MG63 (cell line): Measurements from ENCODE around the gene SLC17A4. TPM values are rescaled to one million over a fixed set of nuclear protein-coding genes. Genes with fewer than 3 reads are reported as not detected.
A peak's percentile ranks its signal among the peaks of the same experiment; 100 is the strongest.

ENCODE experiments used
- DNase-seq: peaks from one replicate; pipeline ENCODE4 v3.0.0-alpha.2; 2020
- H3K27me3 ChIP-seq: fragments of 250-450 bp; sonication (Bioruptor Pico); 2 replicates; pipeline ENCODE4 v1.5.1; 2020; ENCODE audit warnings: mild to moderate bottlenecking, moderate library complexity
- H3K36me3 ChIP-seq: fragments of 250-450 bp; sonication (Bioruptor Pico); 2 replicates; pipeline ENCODE4 v1.5.1; 2020; ENCODE audit warnings: mild to moderate bottlenecking, moderate library complexity
- H3K4me3 ChIP-seq: fragments of 250-450 bp; sonication (Bioruptor Pico); 2 replicates; pipeline ENCODE4 v1.5.1; 2020; ENCODE audit warnings: mild to moderate bottlenecking, moderate library complexity
- H3K9me3 ChIP-seq: fragments of 250-450 bp; sonication (Bioruptor Pico); 2 replicates; pipeline ENCODE4 v1.5.1; 2020; ENCODE audit warnings: mild to moderate bottlenecking, moderate library complexity
- total RNA-seq: library from RNA; depleted of rRNA; stranded (reverse); fragments of >200 nt; shearing (Covaris generic); gene quantifications from 2 replicates; pipeline ENCODE4 v1.2.3, GENCODE V29; 2014; ENCODE audit warnings: low replicate concordance; rRNA removed

The SLC17A4 gene
- total RNA-seq, 1 experiment from 2014 or later = not detected

- Histone ChIP-seq H3K36me3 (no peaks in the 10 kb centered on the region), H3K4me3 (no peak overlapping the region), H3K27me3 (no peaks in the 10 kb centered on the region), H3K9me3 (no peaks in the 10 kb centered on the region)
- DNase-seq = no peak
These were observed 26.6 kb downstream of the SLC17A4 start for GRCh38 chr6:25781134-25781533.

- H3K36me3 ChIP-seq = no peaks in the 10 kb centered on the region
- H3K4me3 ChIP-seq = no peak overlapping the region
- no peaks in the 10 kb centered on the region for H3K9me3 ChIP-seq
- no peak for DNase-seq
- H3K27me3 ChIP-seq = no peaks in the 10 kb centered on the region
These were observed 32.9 kb downstream of the SLC17A4 start for GRCh38 chr6:25787428-25787827.

GRCh38 chr6:25788305-25788922 is 33.9 kb downstream of the SLC17A4 start:
- H3K9me3 ChIP-seq = no peaks in the 10 kb centered on the region

GRCh38 chr6:25789475-25789874 is 34.9 kb downstream of the SLC17A4 start:
- Histone ChIP-seq H3K36me3 (no peaks in the 10 kb centered on the region), H3K9me3 (no peaks in the 10 kb centered on the region), H3K27me3 (no peaks in the 10 kb centered on the region), H3K4me3 (no peak overlapping the region)
- no peak for DNase-seq

More at GRCh38 chr6:25788305-25788922, 33.9 kb downstream of the SLC17A4 start:
- Histone ChIP-seq H3K4me3 (no peak overlapping the region), H3K36me3 (no peaks in the 10 kb centered on the region), H3K27me3 (no peaks in the 10 kb centered on the region)
- peak; percentile 26 for DNase-seq

GRCh38 chr6:25792016-25792415 is 37.5 kb downstream of the SLC17A4 start:
- H3K9me3 ChIP-seq = no peaks in the 10 kb centered on the region
- H3K27me3 ChIP-seq = no peaks in the 10 kb centered on the region
- H3K4me3 ChIP-seq = no peak overlapping the region
- no peaks in the 10 kb centered on the region for H3K36me3 ChIP-seq
- no peak for DNase-seq

GRCh38 chr6:25793970-25794369 is 39.4 kb downstream of the SLC17A4 start:
- no peak for DNase-seq
- H3K27me3 ChIP-seq = no peaks in the 10 kb centered on the region
- H3K4me3 ChIP-seq = no peak overlapping the region
- H3K9me3 ChIP-seq = no peaks in the 10 kb centered on the region
- H3K36me3 ChIP-seq = no peaks in the 10 kb centered on the region

GRCh38 chr6:25794784-25795183 is 40.2 kb downstream of the SLC17A4 start:
- Histone ChIP-seq H3K27me3 (no peaks in the 10 kb centered on the region), H3K9me3 (no peaks in the 10 kb centered on the region), H3K36me3 (no peaks in the 10 kb centered on the region), H3K4me3 (no peak overlapping the region)
- no peak for DNase-seq

- Histone ChIP-seq H3K4me3 (no peak overlapping the region), H3K36me3 (no peaks in the 10 kb centered on the region), H3K9me3 (no peaks in the 10 kb centered on the region), H3K27me3 (no peaks in the 10 kb centered on the region)
- no peak for DNase-seq
These were observed 46.9 kb downstream of the SLC17A4 start for GRCh38 chr6:25801436-25801835.

GRCh38 chr6:25804804-25805203 is 50.3 kb downstream of the SLC17A4 start:
- Histone ChIP-seq H3K9me3 (no peaks in the 10 kb centered on the region), H3K4me3 (no peak overlapping the region), H3K36me3 (no peaks in the 10 kb centered on the region), H3K27me3 (no peaks in the 10 kb centered on the region)
- no peak for DNase-seq

GRCh38 chr6:25815194-25815593 is 60.7 kb downstream of the SLC17A4 start:
- Histone ChIP-seq H3K4me3 (no peak overlapping the region), H3K9me3 (no peaks in the 10 kb centered on the region), H3K27me3 (no peaks in the 10 kb centered on the region), H3K36me3 (no peaks in the 10 kb centered on the region)
- no peak for DNase-seq

GRCh38 chr6:25816252-25816651 is 61.7 kb downstream of the SLC17A4 start:
- no peaks in the 10 kb centered on the region for H3K27me3 ChIP-seq
- no peaks in the 10 kb centered on the region for H3K36me3 ChIP-seq
- no peaks in the 10 kb centered on the region for H3K9me3 ChIP-seq
- DNase-seq = no peak
- H3K4me3 ChIP-seq = no peak overlapping the region

- H3K27me3 ChIP-seq = no peaks in the 10 kb centered on the region
- no peak for DNase-seq
- no peaks in the 10 kb centered on the region for H3K9me3 ChIP-seq
- no peaks in the 10 kb centered on the region for H3K36me3 ChIP-seq
- no peak overlapping the region for H3K4me3 ChIP-seq
These were observed 66.8 kb downstream of the SLC17A4 start for GRCh38 chr6:25821341-25821740.

GRCh38 chr6:25829375-25829774 is 74.8 kb downstream of the SLC17A4 start:
- no peak overlapping the region for H3K4me3 ChIP-seq
- H3K36me3 ChIP-seq = no peaks in the 10 kb centered on the region
- no peak for DNase-seq
- H3K9me3 ChIP-seq = no peaks in the 10 kb centered on the region
- H3K27me3 ChIP-seq = no peaks in the 10 kb centered on the region

- no peaks in the 10 kb centered on the region for H3K36me3 ChIP-seq
- DNase-seq = no peak
- H3K9me3 ChIP-seq = no peaks in the 10 kb centered on the region
- no peak overlapping the region for H3K4me3 ChIP-seq
- H3K27me3 ChIP-seq = no peaks in the 10 kb centered on the region
These were observed 75.9 kb downstream of the SLC17A4 start for GRCh38 chr6:25830458-25830857.

Other genes starting within 250 kb of the SLC17A4 start
- gene SCGN, start 102.5 kb upstream of the SLC17A4 start, total RNA-seq = not detected in 2 replicates
- not detected in 2 replicates for gene SLC17A1, start 77.3 kb downstream of the SLC17A4 start, total RNA-seq
- 0.86 TPM in 1 of 2 replicates, not detected in the other for gene SLC17A3, start 119.5 kb downstream of the SLC17A4 start, total RNA-seq
- not detected in 2 replicates for gene SLC17A2, start 175.9 kb downstream of the SLC17A4 start, total RNA-seq
- 1.4 and 1.8 TPM in 2 replicates for gene TRIM38, start 208.1 kb downstream of the SLC17A4 start, total RNA-seq